ENCODE results near the gene DCAKD. TPM values are rescaled to one million over a fixed set of nuclear protein-coding genes. Genes with fewer than 3 reads are reported as not detected.

Gene DCAKD
- polyA plus RNA-seq, 1 donor from 2014 or later = 68.5 TPM

GRCh38 chr17:45043813-45044540 is 7.5 kb downstream of the DCAKD start:
- no peak for TF ChIP-seq CTCF (IDR thresholded peaks at IDR 0.05; ENCODE audit: poor library complexity, severe bottlenecking)
- no peak for TF ChIP-seq RAD21 (conservative IDR thresholded peaks at IDR 0.05)
- no peak for TF ChIP-seq TAF1 (IDR thresholded peaks at IDR 0.05; ENCODE audit: low read depth)
- no peak for TF ChIP-seq EP300 (conservative IDR thresholded peaks at IDR 0.05; ENCODE audit: poor library complexity, severe bottlenecking)
- no peak for TF ChIP-seq MXI1 (conservative IDR thresholded peaks at IDR 0.05; ENCODE audit: poor library complexity, severe bottlenecking)
- TF ChIP-seq REST (IDR thresholded peaks at IDR 0.05; ENCODE audit: borderline replicate concordance) = no peak
- no peak for TF ChIP-seq SMC3 (conservative IDR thresholded peaks at IDR 0.05; ENCODE audit: poor library complexity)
- TF ChIP-seq POLR2AphosphoS5 (IDR thresholded peaks at IDR 0.05) = no peak
- TF ChIP-seq EZH2 (IDR thresholded peaks at IDR 0.05; ENCODE audit: borderline replicate concordance, insufficient read depth, low read length, poor library complexity, severe bottlenecking) = no peak
- H3K9me3 ChIP-seq (ENCODE audit: low read length) = no peaks in the 10 kb centered on the region
- no peaks in the 10 kb centered on the region for H4K20me1 ChIP-seq (ENCODE audit: insufficient read depth)
- H3K27ac ChIP-seq (ENCODE audit: low read length) = no peak overlapping the region
- H3K4me2 ChIP-seq (ENCODE audit: low read length) = no peak overlapping the region
- no peak overlapping the region for H2AFZ ChIP-seq (ENCODE audit: low read depth, low read length)
- H3K36me3 ChIP-seq (ENCODE audit: insufficient read depth, low read length) = no peaks in the 10 kb centered on the region
- H3F3A ChIP-seq (ENCODE audit: insufficient read depth, low read length, poor library complexity, severe bottlenecking) = no peaks in the 10 kb centered on the region
- no peaks in the 10 kb centered on the region for H3K9me2 ChIP-seq (ENCODE audit: insufficient read depth, low read length)
- peaks cover 9% of the 10 kb centered on the region for H3K79me2 ChIP-seq (replicated peaks; ENCODE audit: insufficient read depth, low read length)
- H3K9ac ChIP-seq (ENCODE audit: low read length) = no peak overlapping the region
- H3K27me3 ChIP-seq (ENCODE audit: insufficient read depth, low read depth, low read length) = no peaks in the 10 kb centered on the region
- H3K4me3 ChIP-seq (ENCODE audit: low read length) = no peak overlapping the region

GRCh38 chr17:45042346-45043120 is 8.9 kb downstream of the DCAKD start:
- H3F3A ChIP-seq (ENCODE audit: insufficient read depth, low read length, poor library complexity, severe bottlenecking) = no peaks in the 10 kb centered on the region
- no peaks in the 10 kb centered on the region for H3K27me3 ChIP-seq (ENCODE audit: insufficient read depth, low read depth, low read length)
- H3K9ac ChIP-seq (ENCODE audit: low read length) = no peak overlapping the region
- H3K9me3 ChIP-seq (ENCODE audit: low read length) = no peaks in the 10 kb centered on the region
- H4K20me1 ChIP-seq (ENCODE audit: insufficient read depth) = no peaks in the 10 kb centered on the region
- H3K27ac ChIP-seq (ENCODE audit: low read length) = no peak overlapping the region
- H3K79me2 ChIP-seq (replicated peaks; ENCODE audit: insufficient read depth, low read length) = no peaks in the 10 kb centered on the region
- no peak overlapping the region for H2AFZ ChIP-seq (ENCODE audit: low read depth, low read length)
- H3K9me2 ChIP-seq (ENCODE audit: insufficient read depth, low read length) = no peaks in the 10 kb centered on the region
- no peaks in the 10 kb centered on the region for H3K36me3 ChIP-seq (ENCODE audit: insufficient read depth, low read length)
- no peak overlapping the region for H3K4me3 ChIP-seq (ENCODE audit: low read length)
- TF ChIP-seq TAF1 (IDR thresholded peaks at IDR 0.05; ENCODE audit: low read depth) (no peak), CTCF (IDR thresholded peaks at IDR 0.05; ENCODE audit: poor library complexity, severe bottlenecking) (no peak), REST (IDR thresholded peaks at IDR 0.05; ENCODE audit: borderline replicate concordance) (no peak)
- H3K4me2 ChIP-seq (ENCODE audit: low read length) = no peak overlapping the region
